Measurements from ENCODE around the gene CALR.

CALR gene

DNA sequence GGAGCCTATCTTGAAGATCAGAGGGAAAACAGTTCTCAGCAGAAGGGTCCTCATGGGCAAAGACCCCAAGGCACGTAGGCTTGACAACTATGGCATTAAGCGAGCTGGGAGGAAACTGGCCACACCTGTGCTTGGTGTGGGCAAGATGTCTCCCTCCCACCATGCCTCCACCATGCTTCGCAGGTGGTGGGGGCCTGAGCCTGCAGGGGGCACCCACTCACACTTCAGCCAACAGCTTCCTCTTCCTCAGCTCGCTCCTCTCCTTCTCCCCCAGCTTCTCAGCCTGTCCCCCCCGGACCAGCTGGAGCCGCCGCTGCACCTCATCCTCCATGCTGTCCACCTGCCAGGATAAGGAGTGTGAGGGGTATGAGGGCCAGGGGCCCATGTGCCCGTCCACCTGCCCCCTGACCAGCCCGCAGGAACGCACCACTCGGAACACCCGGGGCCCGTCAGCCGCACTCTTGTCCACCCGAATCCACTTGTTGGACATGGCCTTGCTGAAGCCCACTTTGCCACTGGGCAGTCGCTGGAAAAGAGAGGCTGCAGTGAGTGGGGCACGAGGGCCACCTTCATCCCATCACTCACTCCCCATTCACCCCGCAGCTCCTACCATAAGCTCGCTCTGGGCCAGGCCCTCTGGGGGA is 8.3 kb upstream of the CALR start:
- no peak for TF ChIP-seq FOXA1 (IDR thresholded peaks at IDR 0.05)
- no peak for TF ChIP-seq SP1 (IDR thresholded peaks at IDR 0.05)
- TF ChIP-seq, protein P1, sequence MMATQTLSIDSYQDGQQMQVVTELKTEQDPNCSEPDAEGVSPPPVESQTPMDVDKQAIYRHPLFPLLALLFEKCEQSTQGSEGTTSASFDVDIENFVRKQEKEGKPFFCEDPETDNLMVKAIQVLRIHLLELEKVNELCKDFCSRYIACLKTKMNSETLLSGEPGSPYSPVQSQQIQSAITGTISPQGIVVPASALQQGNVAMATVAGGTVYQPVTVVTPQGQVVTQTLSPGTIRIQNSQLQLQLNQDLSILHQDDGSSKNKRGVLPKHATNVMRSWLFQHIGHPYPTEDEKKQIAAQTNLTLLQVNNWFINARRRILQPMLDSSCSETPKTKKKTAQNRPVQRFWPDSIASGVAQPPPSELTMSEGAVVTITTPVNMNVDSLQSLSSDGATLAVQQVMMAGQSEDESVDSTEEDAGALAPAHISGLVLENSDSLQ (IDR thresholded peaks at IDR 0.05) = no peak
- POLR2A ChIA-PET = interaction anchor here (0.8 to 2.6 kb wide), 3 partner anchors 10 to 22 kb away, joined by 3 to 12 read pairs (median 3); partner anchors contain the start of gene SYCE2
- no peak for DNase-seq (ENCODE audit: extremely low spot score)
- CTCF ChIA-PET = interaction anchor here (0.5 kb wide), 1 partner anchor 35 kb away, joined by 3 read pairs; no protein-coding TSS in a partner anchor

DNA sequence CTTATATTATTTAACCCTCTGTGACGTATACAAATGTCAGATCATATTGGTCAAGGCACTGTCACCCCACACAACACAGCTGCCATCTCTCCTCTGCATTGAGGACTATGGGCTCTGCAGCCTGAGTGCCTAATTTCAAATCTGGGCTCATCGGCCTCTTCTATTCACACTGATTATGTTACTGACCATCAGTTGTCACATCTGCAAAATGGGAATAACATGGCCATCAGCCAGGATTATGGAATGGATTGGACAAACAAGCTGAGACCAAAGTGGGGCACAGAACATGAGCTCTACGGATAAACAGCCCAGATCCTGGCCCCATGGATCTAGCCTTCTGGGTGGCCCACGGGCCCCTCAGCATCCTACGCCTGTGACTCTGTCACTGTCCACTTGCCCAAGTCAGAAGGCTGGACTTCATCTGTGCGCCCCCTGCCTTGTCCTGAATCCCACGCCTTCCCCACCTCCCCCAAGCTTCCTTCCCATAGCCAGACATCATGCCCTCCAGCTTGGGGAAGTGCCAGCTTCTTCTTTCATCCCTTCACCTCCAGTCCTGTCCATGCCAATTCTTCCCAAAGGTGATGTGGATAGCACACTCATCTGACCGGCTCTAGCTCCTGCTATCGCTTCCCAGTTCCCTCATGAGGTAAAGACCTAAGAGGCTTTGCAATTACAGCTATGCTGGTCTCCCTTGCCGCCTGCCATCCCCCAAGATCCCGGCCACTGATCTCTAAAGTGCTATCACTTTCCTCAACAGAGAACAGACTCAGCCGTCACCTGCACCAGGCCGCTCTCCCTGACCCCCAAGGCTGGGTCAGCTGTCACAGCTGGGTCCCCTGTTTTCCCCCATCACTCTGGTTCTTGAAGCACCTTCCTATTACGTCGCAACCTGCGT is 5.8 kb upstream of the CALR start:
- DNase-seq (ENCODE audit: extremely low spot score) = no peak
- CTCF ChIA-PET = interaction anchor here (2.4 kb wide), 1 partner anchor 33 kb away, joined by 8 read pairs; no protein-coding TSS in a partner anchor
- POLR2A ChIA-PET = interaction anchor here (0.6 to 2.2 kb wide), 18 partner anchors 10 to 231 kb away, joined by 3 to 12 read pairs (median 4); partner anchors contain the start of genes DNASE2, GCDH, RAD23A and SYCE2
- TF ChIP-seq L3MBTL2 (conservative IDR thresholded peaks at IDR 0.05) = no peak

DNA sequence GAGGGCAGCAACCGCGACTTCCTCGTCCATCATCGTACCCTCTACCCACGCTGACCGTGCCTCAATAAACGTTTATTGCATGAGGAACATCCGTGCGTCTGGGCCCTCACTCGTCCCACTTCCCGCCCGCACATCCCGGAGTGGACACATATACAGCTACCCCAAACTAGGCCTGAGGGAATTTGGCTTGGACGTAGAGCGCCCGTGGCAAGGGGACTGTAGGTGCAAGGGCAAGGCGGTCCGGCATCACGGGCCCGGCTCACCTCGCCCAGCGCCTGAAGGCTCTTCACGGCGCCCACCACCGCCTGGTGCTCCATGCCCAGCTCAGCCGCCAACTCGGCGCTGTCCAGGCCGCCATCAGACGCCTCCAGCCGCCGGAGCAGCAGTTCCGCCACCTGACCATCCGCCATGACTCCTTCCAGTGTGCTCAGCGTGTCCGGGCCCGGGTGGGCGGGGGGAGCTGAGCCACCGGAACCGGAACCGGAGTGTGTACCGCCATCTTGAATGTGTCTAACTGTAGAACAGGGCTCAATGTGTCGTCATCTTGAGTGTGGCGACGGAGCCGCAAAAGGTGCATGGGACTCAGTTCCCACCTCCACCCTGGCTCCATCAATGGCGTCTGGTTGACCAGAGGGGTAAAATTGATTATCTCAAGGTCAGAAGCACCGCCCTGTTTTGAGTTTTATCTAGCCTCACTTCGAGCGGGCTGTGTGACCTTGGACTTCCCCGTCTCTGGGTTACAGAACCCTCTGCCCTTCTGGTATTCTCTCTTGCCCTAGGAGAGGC is 4.9 kb upstream of the CALR start, which contains the start of gene FARSA:
TSS of gene FARSA (minus strand) at position 425 of the 786 bp plus-strand sequence. CDS start at position 410, 15 bp downstream.
- ChIA-PET CTCF (interaction anchor here (2.4 kb wide), 1 partner anchor 32 kb away, joined by 8 read pairs; no protein-coding TSS in a partner anchor), POLR2A (interaction anchor here (0.6 to 2.2 kb wide), 15 partner anchors 10 to 230 kb away, joined by 3 to 12 read pairs (median 4); partner anchors contain the start of genes DNASE2, RAD23A and SYCE2)
- TF ChIP-seq LEF1 (IDR thresholded peaks at IDR 0.05; ENCODE audit: borderline replicate concordance) (no peak), ELF4 (IDR thresholded peaks at IDR 0.05) (peak; percentile 70), HDGF (IDR thresholded peaks at IDR 0.05; ENCODE audit: borderline replicate concordance) (no peak)

DNA sequence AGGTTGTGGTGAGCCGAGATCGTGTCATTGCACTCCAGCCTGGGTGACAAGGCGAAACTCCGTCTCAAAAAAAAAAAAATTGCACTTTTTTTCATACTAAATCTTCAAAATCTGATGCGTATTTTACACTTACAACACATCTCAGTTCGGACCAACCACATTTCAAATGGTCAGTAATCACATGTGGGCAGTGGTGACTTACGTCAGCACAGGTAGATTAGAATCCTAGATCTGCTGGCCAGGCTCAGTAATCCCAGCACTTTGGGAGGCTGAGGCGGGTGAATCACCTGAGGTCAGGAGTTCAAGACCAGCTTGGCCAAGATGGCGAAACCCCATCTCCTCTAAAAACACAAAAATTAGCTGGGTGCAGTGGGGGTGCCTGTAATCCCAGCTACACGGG is 3.3 kb upstream of the CALR start:
- CTCF ChIA-PET = no interaction called here
- TF ChIP-seq LEF1 (IDR thresholded peaks at IDR 0.05; ENCODE audit: borderline replicate concordance) = no peak
- no peak for TF ChIP-seq ARNT (IDR thresholded peaks at IDR 0.05)
- TF ChIP-seq FOXA1 (IDR thresholded peaks at IDR 0.05) = no peak
- TF ChIP-seq SP1 (IDR thresholded peaks at IDR 0.05) = no peak
- TF ChIP-seq SUZ12 (IDR thresholded peaks at IDR 0.05) = no peak
- no peak for TF ChIP-seq CTBP1 (IDR thresholded peaks at IDR 0.05; ENCODE audit: borderline replicate concordance)
- no peak for TF ChIP-seq L3MBTL2 (conservative IDR thresholded peaks at IDR 0.05)
- no peak for TF ChIP-seq FOXM1 (IDR thresholded peaks at IDR 0.05; ENCODE audit: borderline replicate concordance)
- no peak for TF ChIP-seq BHLHE40 (IDR thresholded peaks at IDR 0.05; ENCODE audit: borderline replicate concordance)
- TF ChIP-seq ZNF384 (IDR thresholded peaks at IDR 0.05) = no peak
- TF ChIP-seq HDGF (IDR thresholded peaks at IDR 0.05; ENCODE audit: borderline replicate concordance) = no peak
- no peak for TF ChIP-seq NFRKB (IDR thresholded peaks at IDR 0.05)
- no peak for TF ChIP-seq TARDBP (IDR thresholded peaks at IDR 0.05)
- TF ChIP-seq ELF4 (IDR thresholded peaks at IDR 0.05) = no peak
- TF ChIP-seq, protein P1 (IDR thresholded peaks at IDR 0.05) = no peak
- TF ChIP-seq FOXK2 (IDR thresholded peaks at IDR 0.05) = no peak
- DNase-seq (ENCODE audit: extremely low spot score) = no peak
- POLR2A ChIA-PET = interaction anchor here (2.2 kb wide), 1 partner anchor 11 kb away, joined by 9 read pairs; the partner anchor contains the start of gene RAD23A

More for the DNA sequence above, 4.9 kb upstream of the CALR start, which contains the start of gene FARSA:
- DNase-seq (ENCODE audit: extremely low spot score) = peak; percentile 85

DNA sequence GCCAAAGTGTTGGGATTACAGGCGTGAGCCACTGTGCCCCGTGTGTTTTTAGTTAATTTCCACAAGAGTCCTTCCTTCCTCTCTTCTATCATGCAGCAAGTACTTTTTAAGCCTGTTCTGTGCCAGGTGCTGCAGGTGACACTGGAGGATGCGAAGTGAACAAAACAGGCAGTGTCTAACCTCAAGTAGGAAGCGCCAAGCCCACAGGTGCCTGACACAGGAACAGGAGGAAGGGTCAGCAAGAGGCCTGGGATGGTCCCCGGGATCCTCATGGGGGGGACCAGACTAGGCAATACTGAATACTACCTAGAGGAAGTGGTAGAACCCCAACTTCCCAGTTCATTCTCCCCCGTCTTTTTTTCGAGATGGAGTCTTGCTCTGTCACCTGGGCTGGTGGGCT is 1.8 kb upstream of the CALR start:
- CTCF ChIA-PET = interaction anchor here (1.7 kb wide), 1 partner anchor 29 kb away, joined by 4 read pairs; no protein-coding TSS in a partner anchor
- no peak for DNase-seq (ENCODE audit: extremely low spot score)
- TF ChIP-seq NFRKB (IDR thresholded peaks at IDR 0.05) (no peak), SUZ12 (IDR thresholded peaks at IDR 0.05) (no peak), FOXK2 (IDR thresholded peaks at IDR 0.05) (no peak), ZNF384 (IDR thresholded peaks at IDR 0.05) (no peak), L3MBTL2 (conservative IDR thresholded peaks at IDR 0.05) (no peak), ELF4 (IDR thresholded peaks at IDR 0.05) (no peak), HDGF (IDR thresholded peaks at IDR 0.05; ENCODE audit: borderline replicate concordance) (no peak), ARNT (IDR thresholded peaks at IDR 0.05) (no peak), LEF1 (IDR thresholded peaks at IDR 0.05; ENCODE audit: borderline replicate concordance) (no peak), FOXM1 (IDR thresholded peaks at IDR 0.05; ENCODE audit: borderline replicate concordance) (no peak), TARDBP (IDR thresholded peaks at IDR 0.05) (no peak), FOXA1 (IDR thresholded peaks at IDR 0.05) (no peak), SP1 (IDR thresholded peaks at IDR 0.05) (no peak), BHLHE40 (IDR thresholded peaks at IDR 0.05; ENCODE audit: borderline replicate concordance) (no peak), CTBP1 (IDR thresholded peaks at IDR 0.05; ENCODE audit: borderline replicate concordance) (no peak)
- TF ChIP-seq, protein P1 (IDR thresholded peaks at IDR 0.05) = no peak
- POLR2A ChIA-PET = interaction anchor here (1.1 to 1.8 kb wide), 5 partner anchors 8 to 23 kb away, joined by 3 to 11 read pairs (median 5); no protein-coding TSS in a partner anchor
